Ecto neural progenitor cell (in vitro differentiated cells): ENCODE results near the gene ASS1.
A peak's percentile ranks its signal among the peaks of the same experiment; 100 is the strongest.

Experiments
- DNase-seq: peaks from one replicate; pipeline ENCODE4 v3.0.0-alpha.2; 2018; ENCODE audit warnings: low spot score

Gene ASS1

DNA sequence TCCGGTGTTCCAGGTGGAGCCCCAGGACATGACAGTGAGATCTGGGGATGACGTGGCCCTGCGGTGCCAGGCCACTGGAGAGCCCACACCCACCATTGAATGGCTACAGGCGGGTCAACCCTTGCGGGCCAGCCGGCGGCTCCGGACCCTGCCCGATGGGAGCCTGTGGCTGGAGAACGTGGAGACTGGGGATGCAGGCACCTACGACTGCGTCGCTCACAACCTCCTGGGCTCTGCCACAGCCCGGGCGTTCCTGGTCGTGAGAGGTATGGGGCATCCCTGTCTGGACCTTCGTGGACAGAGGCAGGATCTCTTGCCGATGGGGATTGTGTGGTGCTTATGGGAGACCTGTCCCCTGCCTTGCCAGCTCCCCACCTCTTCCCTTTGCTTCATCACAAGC, 26.0 kb upstream of the ASS1 start:
- no peak for DNase-seq

DNA sequence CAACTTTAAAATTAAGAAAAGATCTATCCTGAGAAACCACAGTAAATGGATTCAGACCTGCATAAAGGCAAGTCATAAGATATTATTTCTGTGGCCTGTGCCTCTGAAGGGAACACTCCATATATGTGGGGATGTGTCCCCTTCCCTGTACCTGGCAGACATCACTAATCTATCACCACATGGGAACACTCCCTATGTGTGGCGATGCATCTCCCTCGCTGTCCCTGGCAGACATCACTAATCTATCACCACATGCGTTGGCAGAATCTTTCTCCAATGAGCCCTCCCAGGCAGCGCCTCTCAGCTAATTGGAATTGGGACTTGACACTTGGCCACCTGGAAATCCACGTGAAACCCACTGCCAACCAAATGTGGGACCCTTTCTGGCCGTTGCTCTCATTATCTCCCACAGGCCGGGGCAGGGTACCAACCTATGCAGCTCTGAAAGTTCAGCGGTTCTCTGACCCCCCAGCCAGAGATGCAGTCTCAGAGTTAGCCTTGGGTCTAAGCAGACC, 25.2 kb upstream of the ASS1 start:
- no peak for DNase-seq

DNA sequence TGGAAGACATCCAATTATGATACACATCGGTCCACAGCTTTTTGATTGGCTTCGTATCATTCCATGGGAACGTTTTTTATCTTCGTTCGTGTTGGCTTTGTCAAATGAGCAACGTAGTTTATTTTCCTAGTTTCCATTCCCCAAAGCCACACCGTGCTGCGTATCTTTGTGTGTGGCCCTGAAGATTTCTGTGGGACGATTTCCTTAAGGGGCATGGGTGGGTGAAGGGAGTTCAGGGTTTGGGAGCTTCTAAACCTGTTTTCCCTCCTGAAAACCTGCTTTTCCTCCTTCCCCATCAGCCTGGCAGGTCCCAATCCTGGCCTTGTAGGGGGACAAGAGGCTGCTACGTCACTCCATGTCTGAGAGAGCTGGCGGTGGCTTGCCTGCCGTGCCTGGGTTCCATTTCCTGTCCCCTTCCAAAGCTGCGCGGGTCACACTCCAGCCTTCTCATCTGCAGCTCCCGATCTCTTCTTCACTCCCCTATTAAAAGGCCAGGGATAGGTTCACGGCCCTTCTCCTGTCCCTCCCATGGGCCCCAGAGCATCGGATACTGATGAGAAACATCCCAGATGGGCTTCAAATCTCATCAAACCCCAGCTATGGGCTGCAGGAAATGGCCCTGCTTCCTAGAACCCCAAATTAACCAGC, 23.5 kb upstream of the ASS1 start:
- DNase-seq = no peak

DNA sequence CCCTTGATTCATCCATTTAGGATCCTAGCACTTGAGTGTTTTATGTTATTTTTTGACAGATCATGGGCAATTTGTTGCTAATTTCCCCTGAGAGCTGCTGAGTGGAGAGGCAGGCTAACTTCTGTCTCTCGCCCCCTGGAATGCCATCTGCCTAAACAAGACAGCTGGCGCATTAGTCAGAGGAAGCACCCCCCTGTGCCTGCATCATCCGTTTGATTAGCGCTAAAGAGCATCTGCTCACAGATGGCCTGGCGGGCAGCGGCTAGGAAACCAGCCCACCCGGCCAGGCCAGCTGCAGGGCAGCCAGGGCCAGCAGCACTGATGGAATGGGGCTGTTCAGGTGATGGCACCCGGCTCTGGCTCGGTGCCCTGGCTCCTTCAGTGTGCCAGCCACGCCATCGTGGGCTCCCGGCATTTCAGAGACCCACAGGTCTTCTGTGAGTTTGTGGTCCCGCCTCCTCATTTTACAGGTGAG, 22.9 kb upstream of the ASS1 start:
- DNase-seq = no peak

DNA sequence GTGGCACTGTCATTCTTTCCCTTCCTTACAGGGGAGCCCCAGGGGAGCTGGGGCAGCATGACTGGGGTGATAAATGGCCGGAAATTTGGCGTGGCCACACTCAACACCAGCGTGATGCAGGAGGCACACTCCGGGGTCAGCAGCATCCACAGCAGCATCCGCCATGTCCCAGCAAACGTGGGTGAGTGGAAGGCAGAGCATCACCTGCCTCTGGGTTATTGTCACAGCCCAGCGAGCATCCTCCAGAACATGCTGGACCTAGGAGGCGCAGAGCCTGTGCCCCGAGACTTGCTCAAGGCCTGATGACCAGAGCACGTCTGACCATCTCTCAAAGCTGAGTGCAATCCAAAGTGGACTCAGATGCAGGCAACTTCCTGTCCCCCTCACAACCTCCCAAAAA, 22.2 kb upstream of the ASS1 start:
- DNase-seq = no peak

DNA sequence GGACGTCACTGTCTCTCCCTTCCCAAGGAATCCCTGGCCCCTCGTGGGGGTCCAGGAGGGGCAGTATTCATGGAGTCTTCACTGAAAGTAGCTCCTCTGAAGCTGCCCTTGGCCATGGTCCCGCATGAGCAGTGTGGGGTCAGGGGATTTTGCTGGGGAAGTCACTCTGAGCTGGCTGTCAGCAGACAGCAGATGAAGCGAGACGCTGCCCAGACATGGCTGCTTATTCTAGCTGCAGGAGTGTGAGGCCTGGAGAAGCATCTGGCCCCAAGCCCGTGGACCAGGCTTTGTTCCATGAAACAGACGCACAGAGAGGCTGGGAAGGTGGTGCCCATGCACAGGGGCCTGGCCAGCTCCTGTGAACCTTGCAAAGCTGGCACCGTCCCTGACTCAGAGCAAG, 21.5 kb upstream of the ASS1 start:
- DNase-seq = no peak

DNA sequence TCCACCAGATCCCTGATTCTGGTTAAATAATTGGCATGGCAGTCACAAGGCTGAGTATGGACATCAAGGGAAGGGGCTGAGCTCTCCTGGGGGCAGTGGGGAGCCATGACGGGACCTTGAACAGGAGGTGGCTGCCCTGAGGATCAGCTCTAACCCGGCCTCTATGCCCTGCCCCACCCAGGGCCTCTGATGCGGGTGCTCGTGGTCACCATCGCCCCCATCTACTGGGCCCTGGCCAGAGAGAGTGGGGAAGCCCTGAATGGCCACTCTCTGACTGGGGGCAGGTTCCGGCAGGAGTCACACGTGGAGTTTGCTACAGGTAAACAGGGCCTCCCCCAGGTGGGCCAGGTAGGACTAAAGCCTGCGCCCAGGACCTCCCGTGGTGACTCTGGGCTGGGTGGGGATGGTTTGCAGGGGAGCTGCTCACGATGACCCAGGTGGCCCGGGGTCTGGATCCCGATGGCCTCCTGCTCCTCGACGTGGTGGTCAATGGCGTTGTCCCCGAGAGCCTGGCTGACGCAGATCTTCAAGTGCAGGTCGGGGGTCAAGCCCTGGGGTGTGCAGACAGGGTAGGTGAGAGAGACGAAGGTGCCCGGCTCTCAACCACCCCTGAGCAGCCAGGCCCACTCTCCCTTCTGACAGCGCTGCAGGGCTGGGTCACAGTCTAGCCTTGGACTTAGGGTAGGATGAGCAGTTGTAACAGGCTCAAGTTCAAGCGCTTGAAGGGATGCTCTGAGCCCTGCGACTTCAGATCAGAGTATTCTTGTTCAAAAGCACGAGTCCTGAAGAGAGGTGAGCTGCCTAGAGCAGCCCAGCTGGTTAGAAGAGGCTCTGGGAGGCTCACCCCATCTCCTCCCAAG, 19.9 kb upstream of the ASS1 start:
- DNase-seq = no peak

DNA sequence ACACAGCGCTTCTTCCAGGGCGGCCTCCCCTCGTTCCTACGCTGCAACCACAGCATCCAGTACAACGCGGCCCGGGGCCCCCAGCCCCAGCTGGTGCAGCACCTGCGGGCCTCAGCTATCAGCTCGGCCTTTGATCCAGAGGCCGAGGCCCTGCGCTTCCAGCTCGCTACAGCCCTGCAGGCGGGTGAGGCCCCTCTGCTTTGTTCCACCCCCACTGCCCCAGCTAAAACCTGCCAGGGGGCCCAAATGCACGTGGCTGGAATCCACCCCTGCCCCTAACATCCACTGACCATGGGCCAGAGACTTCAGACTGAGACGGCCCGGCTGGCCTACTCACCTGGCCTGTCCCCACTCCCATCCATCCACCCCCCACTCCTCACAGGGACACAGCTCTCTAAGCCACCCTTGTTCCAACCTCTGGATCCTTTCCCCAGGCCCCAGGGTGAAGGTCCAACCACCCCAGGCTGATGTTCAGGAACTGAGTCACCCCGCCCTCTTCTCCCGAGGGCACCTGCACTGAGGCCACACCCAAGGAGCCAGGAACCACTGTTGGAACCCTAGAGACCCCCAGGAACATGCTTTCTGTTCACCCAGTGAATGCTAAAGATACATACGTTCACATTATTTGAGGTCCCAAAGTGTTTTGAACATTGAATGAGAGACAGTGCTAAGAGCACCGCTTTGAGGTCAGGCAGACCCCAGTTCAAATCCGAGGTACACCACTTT, 18.9 kb upstream of the ASS1 start:
- no peak for DNase-seq

DNA sequence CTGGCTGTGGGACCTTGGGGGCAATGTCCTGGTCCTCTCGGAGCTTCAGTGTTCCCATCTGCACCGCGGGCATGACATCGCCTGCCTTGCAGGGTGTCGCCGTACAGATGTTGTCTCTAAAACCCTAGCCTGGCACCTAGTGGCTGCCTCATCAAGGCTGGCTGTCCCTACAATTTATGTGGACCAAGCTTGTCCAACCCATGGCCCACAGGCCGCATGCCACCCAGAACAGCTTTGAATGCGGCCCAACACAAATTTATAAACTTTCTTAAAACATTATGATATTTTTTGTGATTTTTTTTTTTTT, 18.3 kb upstream of the ASS1 start:
- DNase-seq = no peak

DNA sequence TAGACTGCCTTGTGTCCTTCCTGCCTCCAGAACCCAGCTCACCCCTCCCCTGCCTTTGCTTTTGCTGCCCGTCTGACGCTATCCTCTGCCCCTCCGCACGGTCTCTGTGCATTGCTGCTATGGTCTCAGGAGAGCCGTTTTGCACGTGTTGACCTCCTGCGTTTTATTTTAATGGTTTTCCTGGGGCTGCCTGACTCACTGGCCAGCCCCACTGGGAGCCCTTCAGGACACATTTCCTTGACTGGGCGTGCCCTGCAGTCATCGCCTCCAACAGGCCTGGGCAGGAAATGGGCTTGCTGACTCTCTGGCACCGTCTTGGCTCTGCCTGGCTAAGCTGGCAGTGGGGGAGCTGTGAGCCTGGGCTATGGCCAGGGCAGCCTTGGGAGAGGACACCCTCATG, 17.9 kb upstream of the ASS1 start:
- no peak for DNase-seq

DNA sequence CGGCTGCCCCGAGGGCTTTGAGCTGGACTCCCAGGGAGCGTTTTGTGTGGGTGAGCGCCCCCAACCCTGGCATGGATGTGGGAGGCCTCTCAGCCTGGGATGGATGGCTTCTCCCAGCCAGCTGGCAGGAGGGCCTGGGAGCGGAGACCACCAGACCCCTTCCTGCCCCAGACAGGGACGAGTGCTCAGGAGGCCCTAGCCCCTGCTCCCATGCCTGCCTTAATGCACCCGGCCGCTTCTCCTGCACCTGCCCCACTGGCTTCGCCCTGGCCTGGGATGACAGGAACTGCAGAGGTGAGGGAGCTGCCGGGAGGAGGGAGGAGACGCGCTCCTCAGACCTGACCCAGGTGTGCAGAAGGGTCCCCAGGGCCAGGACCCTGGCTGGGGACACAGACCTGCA, 17.4 kb upstream of the ASS1 start:
- DNase-seq = no peak

DNA sequence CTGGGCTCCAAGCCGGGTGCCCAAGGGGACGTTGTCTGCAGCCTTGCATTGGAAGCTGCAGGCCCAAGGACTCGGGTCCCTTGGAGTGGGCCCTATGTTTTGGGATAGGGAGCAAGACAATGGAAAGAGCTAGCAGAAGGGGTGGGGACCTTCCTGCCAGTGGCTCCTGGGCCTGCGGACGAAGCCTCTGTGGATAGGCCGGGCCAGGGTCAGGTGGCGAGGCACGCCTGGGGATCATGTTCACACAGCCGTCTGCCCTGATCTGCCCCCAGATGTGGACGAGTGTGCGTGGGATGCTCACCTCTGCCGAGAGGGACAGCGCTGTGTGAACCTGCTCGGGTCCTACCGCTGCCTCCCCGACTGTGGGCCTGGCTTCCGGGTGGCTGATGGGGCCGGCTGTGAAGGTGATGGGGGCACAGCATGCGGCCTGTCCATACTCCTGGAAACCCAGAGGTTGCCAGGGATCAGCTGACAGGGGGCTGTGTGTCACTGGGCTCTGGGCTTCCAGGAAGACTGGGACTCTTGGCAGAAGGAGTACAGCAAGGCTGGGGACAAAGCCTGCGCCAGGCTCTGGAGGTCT, 16.6 kb upstream of the ASS1 start:
- no peak for DNase-seq

DNA sequence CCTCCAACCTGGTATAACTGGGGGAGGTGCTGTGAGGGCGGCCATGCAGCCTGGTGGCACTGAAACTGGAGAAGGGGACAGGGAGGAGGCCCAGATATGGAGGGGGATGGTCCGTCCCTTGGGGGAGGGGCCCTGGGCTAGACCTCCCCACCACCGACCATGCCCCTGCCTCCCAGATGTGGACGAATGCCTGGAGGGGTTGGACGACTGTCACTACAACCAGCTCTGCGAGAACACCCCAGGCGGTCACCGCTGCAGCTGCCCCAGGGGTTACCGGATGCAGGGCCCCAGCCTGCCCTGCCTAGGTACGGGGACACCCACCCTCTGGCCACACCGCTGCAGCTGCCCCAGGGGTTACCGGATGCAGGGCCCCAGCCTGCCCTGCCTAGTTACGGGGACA, 15.4 kb upstream of the ASS1 start:
- no peak for DNase-seq

DNA sequence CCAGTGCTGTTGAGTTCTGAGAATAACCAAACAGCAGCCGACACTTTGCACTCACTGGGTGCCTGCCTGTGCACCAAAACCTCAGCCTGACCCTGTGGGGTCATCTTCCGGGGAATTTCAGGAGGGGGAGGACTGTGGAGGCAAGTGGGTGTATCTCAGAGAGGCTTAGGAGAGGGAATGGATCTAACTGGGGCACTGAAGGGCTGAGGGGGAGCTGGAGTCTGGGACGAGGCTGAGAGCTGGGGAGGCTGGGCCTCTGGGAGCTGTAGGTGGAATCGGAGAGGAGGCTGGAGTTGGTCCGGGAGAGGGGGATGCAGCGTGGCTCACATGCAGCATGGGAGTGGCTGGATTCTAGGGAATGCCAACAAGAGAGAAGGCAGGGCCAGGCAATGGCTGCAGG, 14.9 kb upstream of the ASS1 start:
- no peak for DNase-seq

DNA sequence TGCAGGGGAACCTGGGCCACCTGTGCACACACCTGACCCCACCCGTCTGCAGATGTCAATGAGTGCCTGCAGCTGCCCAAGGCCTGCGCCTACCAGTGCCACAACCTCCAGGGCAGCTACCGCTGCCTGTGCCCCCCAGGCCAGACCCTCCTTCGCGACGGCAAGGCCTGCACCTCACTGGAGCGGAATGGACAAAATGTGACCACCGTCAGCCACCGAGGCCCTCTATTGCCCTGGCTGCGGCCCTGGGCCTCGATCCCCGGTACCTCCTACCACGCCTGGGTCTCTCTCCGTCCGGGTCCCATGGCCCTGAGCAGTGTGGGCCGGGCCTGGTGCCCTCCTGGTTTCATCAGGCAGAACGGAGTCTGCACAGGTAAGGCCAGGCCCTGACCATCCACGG, 14.5 kb upstream of the ASS1 start:
- no peak for DNase-seq

DNA sequence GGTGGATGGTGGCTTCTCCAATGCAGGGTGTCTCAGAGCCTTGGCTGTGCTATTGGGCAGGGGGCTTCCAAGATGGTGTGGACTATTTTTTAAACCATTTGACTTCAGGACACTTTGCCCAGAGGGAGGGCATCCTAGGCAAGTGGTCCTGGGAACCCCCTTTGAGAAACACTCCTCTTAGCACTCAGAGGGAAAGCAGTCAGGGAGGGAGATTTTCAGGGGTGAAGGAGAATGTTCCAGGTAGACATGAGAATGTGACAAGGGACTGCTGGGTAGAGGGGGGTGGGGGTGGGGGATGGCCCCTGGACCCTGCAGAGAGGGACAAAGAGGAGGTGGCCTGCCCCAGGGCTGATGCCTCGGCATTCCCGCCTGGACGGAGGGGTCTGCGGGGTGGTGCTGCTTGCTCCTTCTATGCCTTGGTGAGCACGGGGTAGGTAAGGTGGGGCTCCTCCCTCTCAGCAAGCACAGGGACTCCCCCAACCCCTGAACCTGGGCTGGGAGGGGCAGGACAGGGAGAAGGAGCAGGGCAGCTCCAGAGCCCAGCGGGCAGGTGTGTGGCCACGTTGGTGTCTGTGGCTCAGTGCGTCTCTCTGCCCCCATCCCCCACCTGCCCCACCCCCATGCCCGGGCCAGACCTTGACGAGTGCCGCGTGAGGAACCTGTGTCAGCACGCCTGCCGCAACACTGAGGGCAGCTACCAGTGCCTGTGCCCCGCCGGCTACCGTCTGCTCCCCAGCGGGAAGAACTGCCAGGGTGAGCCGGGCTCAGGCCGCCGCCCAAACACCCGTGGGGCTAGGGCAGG, 13.8 kb upstream of the ASS1 start:
- no peak for DNase-seq

DNA sequence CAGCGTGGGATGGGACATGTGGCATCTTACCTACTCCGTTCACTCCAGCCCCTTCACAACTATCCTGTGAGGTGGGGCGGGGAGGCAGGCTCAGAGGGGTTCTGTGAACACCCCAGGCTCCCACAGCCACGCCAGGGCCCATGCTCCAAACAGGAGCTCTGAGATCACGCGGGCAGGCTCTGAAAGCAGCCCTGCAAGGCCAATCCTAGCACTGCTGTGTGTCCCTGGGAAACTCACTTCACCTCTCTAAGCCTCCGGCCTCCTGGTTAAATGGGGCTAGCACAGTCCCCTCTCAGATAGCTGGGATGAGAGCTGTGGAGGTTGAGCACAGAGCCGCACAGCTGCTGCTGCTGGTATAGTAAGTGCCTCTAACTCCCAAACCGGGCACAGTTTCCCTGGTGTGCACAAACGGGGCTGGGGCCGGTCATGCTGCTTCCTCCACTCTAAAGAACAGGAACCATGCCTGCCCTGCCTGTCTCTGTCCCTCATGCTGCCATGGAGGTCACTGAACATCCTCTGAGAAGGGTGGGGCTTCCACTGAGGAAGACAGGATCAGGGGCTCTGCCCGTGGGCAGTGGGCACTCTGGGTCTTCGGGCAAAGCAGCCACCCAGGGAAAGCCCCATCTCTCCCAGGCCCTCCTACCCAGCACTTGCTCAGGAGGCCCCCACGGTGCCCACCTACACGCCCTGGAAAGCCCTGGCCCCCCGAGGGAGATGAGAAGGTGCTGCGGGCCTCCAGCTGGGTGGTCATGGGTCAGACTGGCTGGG, 13.0 kb upstream of the ASS1 start:
- DNase-seq = no peak

DNA sequence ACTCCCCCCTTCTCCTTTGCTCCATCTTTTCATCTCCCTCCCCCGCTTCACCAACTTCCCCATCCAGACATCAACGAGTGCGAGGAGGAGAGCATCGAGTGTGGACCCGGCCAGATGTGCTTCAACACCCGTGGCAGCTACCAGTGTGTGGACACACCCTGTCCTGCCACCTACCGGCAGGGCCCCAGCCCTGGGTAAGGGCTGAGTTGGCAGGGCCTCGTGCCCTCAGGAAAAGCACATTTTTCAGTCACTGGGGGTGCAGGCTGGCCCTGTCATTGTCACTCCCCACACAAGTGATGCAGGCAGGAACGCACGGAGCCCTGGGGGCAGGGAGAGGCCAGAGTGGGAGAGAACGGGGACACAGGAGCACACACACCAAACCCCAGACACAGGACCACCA, 12.4 kb upstream of the ASS1 start:
- no peak for DNase-seq

DNA sequence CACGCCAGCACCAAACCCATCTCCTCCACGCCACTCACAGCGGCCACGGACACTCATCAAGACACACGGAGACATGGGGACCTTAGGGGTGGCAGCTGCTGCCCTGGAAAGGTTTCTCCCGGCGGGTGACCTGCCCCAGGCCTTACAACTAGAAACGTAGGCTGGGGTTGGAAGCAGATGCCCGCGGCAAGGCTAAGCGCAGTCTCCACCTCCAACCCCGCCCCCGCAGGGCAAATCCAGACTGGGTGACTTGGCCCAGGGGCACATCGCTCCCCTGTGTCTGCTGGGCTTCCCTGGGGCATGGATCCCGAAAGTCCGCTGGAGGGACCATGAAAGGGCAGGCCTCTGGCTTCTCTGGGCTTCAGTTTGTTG, 12.0 kb upstream of the ASS1 start:
- no peak for DNase-seq

DNA sequence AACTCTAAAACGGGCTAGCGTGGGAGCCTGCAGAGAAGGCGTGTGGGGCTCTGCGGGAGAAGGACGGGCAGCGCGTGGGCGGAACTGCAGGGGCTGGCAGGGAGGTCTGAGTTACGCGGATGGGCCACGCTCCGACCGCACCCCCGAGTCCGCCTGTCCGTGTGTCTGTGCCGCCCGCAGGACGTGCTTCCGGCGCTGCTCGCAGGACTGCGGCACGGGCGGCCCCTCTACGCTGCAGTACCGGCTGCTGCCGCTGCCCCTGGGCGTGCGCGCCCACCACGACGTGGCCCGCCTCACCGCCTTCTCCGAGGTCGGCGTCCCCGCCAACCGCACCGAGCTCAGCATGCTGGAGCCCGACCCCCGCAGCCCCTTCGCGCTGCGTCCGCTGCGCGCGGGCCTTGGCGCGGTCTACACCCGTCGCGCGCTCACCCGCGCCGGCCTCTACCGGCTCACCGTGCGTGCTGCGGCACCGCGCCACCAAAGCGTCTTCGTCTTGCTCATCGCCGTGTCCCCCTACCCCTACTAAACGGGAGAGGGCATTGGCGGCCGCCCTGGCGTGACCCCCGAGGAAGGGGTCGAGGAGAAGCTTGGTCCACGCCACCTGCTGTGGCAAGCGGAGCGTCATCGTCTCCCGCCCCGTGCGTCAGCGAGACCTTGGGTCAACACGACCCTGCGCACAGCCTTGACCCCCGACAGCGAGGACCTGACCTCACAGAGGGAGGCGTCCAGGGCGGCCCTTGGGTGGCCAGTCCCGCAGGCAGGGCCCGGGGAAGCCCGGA, 11.4 kb upstream of the ASS1 start:
- peak; percentile 86 for DNase-seq

DNA sequence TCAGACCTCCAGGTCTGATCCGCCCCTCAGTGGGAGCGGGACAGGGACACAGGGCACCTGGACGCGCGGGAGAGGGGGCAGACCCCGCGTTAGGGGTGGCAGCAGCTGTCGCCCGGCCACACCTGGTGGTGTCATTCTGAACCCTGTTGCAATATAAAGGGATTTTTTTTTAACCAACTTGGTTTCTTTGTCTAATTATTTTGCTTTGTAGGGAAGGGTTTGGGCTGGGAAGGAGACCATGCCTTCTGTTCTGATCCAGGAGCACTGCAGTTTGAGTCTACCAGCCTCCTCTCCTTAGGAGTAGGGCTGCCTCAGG, 10.9 kb upstream of the ASS1 start:
- DNase-seq = no peak
